Activated CD8-positive, alpha-beta T cell treated with anti-CD3 and anti-CD28 coated beads, Interleukin-2, amount 10 ng/mL, durations not matched to agents 7 days and 5 days (primary cell): ENCODE measurements around the gene SRGAP2B. TPM values are rescaled to one million over a fixed set of nuclear protein-coding genes. Genes with fewer than 3 reads are reported as not detected.
"Not testable (repeated sequence)": the region's sequence is repeated elsewhere in the genome, so short reads cannot be mapped to it uniquely, and the experiment has no call there.

Source experiments
- ATAC-seq: fragments of 150-1000 bp; cut with Tn5 transposase; one replicate; pipeline ENCODE4 v1.10.0; 2021; ENCODE audit warnings: moderate library complexity
- CTCF ChIA-PET: fragments of 350-600 bp; sonication (Branson Sonifier 250); formaldehyde crosslinking; loops from one replicate; lab custom pipeline; 2021; ENCODE audit warnings: antibody characterized with exemption; lab: Charles Lee
- POLR2A ChIA-PET: fragments of 350-600 bp; sonication (Branson Sonifier 250); formaldehyde crosslinking; loops from one replicate; lab custom pipeline; 2021; ENCODE audit warnings: antibody characterized with exemption; lab: Charles Lee
- DNase-seq: peaks from one replicate; pipeline ENCODE4 v3.0.0-alpha.2; 2020
- H3K27ac Mint-ChIP-seq: one replicate; pipeline ENCODE4 v1.8.0; 2021; ENCODE audit warnings: mild to moderate bottlenecking, mixed read lengths
- H3K27me3 Mint-ChIP-seq: one replicate; pipeline ENCODE4 v1.8.0; 2021; ENCODE audit warnings: low read depth, mixed read lengths
- H3K36me3 Mint-ChIP-seq: one replicate; pipeline ENCODE4 v1.8.0; 2021; ENCODE audit warnings: low read depth, mixed read lengths
- H3K4me1 Mint-ChIP-seq: one replicate; pipeline ENCODE4 v1.8.0; 2021; ENCODE audit warnings: low read depth, mixed read lengths
- H3K4me3 Mint-ChIP-seq: one replicate; pipeline ENCODE4 v1.8.0; 2021; ENCODE audit warnings: mild to moderate bottlenecking, mixed read lengths
- H3K9me3 Mint-ChIP-seq: one replicate; pipeline ENCODE4 v1.8.0; 2022; ENCODE audit warnings: mixed read lengths; ENCODE audit not compliant: insufficient read depth
- total RNA-seq, 2 experiments: library from RNA; stranded (reverse); gene quantifications; one replicate each; pipeline ENCODE4 v1.2.3, GENCODE V29; 2021

Gene SRGAP2B
- total RNA-seq, 2 experiments from 2014 or later = 35.3 to 35.6 TPM

DNA sequence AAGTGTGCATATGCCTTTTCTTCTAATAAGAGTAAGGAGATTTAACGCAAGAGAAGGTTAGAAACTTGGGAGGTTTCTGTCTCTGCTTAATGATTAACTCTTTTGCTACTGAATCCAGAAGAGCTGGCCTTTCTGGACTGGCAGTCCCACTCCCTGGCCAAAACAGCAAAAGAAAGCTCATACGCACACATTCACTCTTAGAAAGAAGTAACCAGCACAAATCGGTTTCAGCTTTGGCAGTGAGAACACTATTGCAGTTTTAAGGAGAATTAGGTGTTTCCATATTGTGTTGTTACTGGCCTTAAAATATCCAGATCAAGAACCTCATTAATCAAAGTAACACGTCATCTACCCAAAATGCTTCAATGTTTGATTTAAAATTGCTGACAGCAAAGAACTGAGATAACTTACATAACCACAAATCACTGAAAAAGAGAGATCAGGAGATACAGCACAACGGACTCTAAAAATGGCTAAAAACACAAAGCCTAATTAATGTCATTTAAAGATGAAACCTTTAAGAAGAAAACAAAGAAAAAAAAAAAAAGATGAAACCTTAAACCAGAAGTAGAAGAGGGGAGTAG, 16.2 kb downstream of the SRGAP2B start:
- H3K4me1 Mint-ChIP-seq, H3K27me3 Mint-ChIP-seq, H3K36me3 Mint-ChIP-seq, CTCF ChIA-PET, H3K4me3 Mint-ChIP-seq, ATAC-seq, H3K9me3 Mint-ChIP-seq, DNase-seq, POLR2A ChIA-PET, H3K27ac Mint-ChIP-seq: not testable (repeated sequence)

DNA sequence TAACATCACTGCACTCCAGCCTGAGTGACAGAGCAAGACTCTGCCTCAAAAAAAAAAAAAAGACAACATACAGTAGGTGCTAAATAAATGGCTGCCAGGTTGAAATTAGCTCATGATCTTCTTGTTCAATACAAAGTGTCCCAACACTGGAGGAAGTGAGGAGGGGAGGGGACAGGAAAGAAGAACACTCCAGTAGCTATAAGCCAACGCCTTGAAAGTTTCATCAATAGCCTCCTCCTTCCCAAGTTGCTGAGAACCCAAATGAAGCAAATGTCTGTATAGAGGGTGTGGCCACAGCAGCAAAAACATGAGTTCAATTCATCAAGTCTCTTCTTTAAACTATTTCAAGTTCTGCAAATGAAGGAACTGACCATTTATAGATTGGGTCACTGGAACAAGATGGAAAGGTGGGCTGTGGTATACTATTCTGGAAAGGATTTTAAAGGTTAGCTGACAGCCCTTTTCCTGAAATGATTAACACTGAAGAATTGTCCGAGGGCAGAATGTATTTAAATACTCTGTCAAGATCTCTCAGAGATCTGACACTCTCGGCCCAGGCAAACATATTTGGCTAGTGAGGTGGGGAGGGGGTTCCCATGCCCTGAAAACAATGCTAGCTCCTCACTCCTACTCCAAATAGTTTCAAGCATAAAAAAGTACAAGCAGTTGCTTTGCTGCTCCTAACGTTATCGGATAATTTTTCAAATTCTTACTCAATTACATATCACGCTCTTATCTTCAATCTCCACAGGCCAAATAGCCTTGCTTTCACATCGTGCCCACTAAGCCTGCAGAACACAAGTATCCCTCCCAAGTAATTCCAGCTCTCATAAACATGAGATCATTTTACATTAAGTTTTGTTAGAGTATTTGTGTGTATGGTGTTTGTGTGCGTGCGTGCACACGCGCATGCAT, 17.0 kb downstream of the SRGAP2B start:
- H3K36me3 Mint-ChIP-seq, CTCF ChIA-PET, DNase-seq, H3K27me3 Mint-ChIP-seq, POLR2A ChIA-PET, H3K9me3 Mint-ChIP-seq, H3K4me1 Mint-ChIP-seq, H3K27ac Mint-ChIP-seq, ATAC-seq, H3K4me3 Mint-ChIP-seq: not testable (repeated sequence)

DNA sequence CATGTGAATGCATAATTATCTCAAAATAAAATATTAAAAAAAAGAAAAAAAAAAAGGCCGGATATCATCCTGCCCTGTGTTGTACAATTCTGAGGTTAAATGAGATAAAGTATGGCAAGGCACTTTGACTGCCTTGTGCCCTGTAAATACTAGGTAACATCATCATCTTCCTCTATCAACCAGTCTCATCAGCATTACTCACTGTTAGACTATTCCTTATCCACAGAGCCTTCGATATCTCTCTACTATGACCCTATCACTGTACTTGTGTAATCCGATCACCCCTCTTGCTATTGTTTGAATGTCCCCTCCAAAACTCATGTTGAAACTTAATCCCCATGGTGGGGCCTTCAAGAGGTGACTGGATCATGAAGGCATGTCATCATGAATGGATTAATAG, 18.3 kb downstream of the SRGAP2B start:
- H3K9me3 Mint-ChIP-seq, POLR2A ChIA-PET, H3K4me3 Mint-ChIP-seq, H3K27ac Mint-ChIP-seq, DNase-seq, H3K27me3 Mint-ChIP-seq, H3K36me3 Mint-ChIP-seq, ATAC-seq, CTCF ChIA-PET, H3K4me1 Mint-ChIP-seq: not testable (repeated sequence)

DNA sequence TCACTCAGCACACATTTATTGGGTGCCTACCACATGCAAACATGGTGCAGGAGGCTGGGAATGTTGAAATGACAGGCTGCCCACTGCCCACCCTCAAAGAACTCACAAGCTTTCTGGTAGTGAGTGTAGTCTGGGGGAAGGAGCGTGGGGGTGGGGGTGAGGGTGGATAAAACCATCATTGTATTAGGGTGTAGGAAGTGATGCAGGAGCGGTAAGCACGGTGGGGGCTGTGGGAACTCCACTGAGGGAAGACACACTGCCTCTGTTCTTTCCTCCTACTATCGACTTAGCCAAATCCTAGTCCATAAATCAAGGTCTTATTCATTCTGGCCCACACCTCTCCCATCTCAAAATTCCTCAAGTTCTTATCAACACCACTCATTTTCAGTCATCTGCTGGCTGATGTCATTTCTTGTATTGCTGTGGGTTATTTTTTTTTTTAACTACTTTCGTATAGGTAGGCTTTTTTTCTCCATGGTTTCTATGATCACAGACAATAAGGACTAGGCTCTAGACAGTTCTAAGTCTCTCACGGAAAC, 21.0 kb downstream of the SRGAP2B start:
- POLR2A ChIA-PET, H3K4me1 Mint-ChIP-seq, H3K4me3 Mint-ChIP-seq, ATAC-seq, H3K36me3 Mint-ChIP-seq, H3K27ac Mint-ChIP-seq, CTCF ChIA-PET, DNase-seq, H3K9me3 Mint-ChIP-seq, H3K27me3 Mint-ChIP-seq: not testable (repeated sequence)

- CTCF ChIA-PET, H3K4me1 Mint-ChIP-seq, ATAC-seq, H3K4me3 Mint-ChIP-seq, H3K36me3 Mint-ChIP-seq, H3K27me3 Mint-ChIP-seq, H3K9me3 Mint-ChIP-seq, DNase-seq, POLR2A ChIA-PET, H3K27ac Mint-ChIP-seq: not testable (repeated sequence)
Measured at GRCh38 chr1:145071569-145071968, 23.6 kb downstream of the SRGAP2B start.

DNA sequence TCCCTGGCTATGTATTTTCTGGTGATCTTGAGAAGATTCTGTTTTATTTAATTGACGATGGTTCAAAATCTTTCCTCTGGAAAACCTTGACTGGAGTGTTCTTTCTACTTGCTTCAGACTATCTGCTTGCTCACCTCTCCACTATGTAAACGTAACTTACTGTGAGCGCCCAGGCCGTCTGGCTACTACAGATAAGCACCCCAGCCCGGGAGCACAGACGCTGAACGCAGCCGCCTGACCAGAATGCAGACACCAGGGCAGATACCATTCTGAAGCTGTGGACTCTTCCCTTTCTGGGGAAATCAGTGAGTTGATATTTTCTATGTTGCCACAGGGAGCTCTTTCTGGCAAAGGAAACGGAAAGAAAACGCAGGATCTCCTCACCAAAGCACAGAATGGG, 28.6 kb downstream of the SRGAP2B start:
- H3K4me3 Mint-ChIP-seq, CTCF ChIA-PET, H3K27me3 Mint-ChIP-seq, H3K4me1 Mint-ChIP-seq, H3K27ac Mint-ChIP-seq, H3K9me3 Mint-ChIP-seq, DNase-seq, H3K36me3 Mint-ChIP-seq, ATAC-seq, POLR2A ChIA-PET: not testable (repeated sequence)

DNA sequence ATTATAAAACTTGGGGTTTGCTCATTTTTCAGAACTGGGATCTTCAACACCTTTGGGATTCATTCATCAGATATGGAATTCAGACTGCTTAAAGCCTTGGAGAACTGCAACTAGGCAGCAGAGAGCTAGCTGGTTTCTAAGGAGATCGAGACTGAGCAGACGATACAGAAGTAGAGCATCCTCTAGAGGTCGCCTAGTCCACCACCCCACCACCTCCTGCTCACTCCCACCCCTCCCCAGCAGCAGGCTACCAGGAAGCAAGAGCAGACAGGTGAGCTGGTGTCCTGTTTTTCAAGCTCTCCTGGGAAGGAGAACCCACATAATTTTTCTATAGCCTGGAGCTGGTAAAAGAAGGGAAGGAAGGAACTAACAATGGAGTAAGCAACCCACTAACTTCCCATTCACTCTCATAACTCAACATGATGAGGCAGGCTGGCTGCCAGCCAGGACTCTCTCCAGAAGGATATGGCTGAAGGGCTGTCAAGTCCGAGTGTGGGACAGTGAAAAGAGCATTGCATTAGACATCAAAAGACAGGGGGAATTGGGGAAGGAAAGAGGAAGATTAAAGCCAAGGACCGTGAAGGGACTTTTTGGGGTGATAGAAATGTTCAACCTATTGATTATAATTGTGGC, 29.8 kb downstream of the SRGAP2B start:
- H3K27ac Mint-ChIP-seq, H3K27me3 Mint-ChIP-seq, CTCF ChIA-PET, H3K4me3 Mint-ChIP-seq, H3K4me1 Mint-ChIP-seq, H3K36me3 Mint-ChIP-seq, DNase-seq, ATAC-seq, POLR2A ChIA-PET, H3K9me3 Mint-ChIP-seq: not testable (repeated sequence)

- CTCF ChIA-PET, H3K36me3 Mint-ChIP-seq, DNase-seq, H3K27ac Mint-ChIP-seq, H3K4me3 Mint-ChIP-seq, ATAC-seq, POLR2A ChIA-PET, H3K27me3 Mint-ChIP-seq, H3K4me1 Mint-ChIP-seq, H3K9me3 Mint-ChIP-seq: not testable (repeated sequence)
Measured at GRCh38 chr1:145063941-145064648, 31.0 kb downstream of the SRGAP2B start.

GRCh38 chr1:145063285-145063684, 31.8 kb downstream of the SRGAP2B start:
- H3K9me3 Mint-ChIP-seq, DNase-seq, H3K27ac Mint-ChIP-seq, H3K36me3 Mint-ChIP-seq, POLR2A ChIA-PET, CTCF ChIA-PET, ATAC-seq, H3K4me1 Mint-ChIP-seq, H3K4me3 Mint-ChIP-seq, H3K27me3 Mint-ChIP-seq: not testable (repeated sequence)

- not testable (repeated sequence) for H3K4me3 Mint-ChIP-seq, H3K36me3 Mint-ChIP-seq
Measured at GRCh38 chr1:145058184-145058583, 36.9 kb downstream of the SRGAP2B start.

GRCh38 chr1:145055217-145055760, 39.8 kb downstream of the SRGAP2B start:
- H3K27me3 Mint-ChIP-seq, DNase-seq, H3K9me3 Mint-ChIP-seq, H3K4me3 Mint-ChIP-seq, H3K27ac Mint-ChIP-seq, H3K4me1 Mint-ChIP-seq, POLR2A ChIA-PET, CTCF ChIA-PET, H3K36me3 Mint-ChIP-seq: not testable (repeated sequence)
- ATAC-seq = peak; percentile 63

More at GRCh38 chr1:145058184-145058583, 36.9 kb downstream of the SRGAP2B start:
- POLR2A ChIA-PET, CTCF ChIA-PET, H3K27ac Mint-ChIP-seq, H3K9me3 Mint-ChIP-seq, H3K27me3 Mint-ChIP-seq, H3K4me1 Mint-ChIP-seq, DNase-seq, ATAC-seq: not testable (repeated sequence)
